ENCODE data around the gene ZFTA. TPM values are rescaled to one million over a fixed set of nuclear protein-coding genes. Genes with fewer than 3 reads are reported as not detected.

Gene ZFTA
- total RNA-seq (1 to 10 TPM; 2.1 to 3.6 (median 2.7) TPM), polyA plus RNA-seq (under 1 TPM; 0.04 to 0.15 TPM), total RNA-seq (5.4 reads per million, percentile 25 among the genes with 10 or more reads in this experiment)

DNA sequence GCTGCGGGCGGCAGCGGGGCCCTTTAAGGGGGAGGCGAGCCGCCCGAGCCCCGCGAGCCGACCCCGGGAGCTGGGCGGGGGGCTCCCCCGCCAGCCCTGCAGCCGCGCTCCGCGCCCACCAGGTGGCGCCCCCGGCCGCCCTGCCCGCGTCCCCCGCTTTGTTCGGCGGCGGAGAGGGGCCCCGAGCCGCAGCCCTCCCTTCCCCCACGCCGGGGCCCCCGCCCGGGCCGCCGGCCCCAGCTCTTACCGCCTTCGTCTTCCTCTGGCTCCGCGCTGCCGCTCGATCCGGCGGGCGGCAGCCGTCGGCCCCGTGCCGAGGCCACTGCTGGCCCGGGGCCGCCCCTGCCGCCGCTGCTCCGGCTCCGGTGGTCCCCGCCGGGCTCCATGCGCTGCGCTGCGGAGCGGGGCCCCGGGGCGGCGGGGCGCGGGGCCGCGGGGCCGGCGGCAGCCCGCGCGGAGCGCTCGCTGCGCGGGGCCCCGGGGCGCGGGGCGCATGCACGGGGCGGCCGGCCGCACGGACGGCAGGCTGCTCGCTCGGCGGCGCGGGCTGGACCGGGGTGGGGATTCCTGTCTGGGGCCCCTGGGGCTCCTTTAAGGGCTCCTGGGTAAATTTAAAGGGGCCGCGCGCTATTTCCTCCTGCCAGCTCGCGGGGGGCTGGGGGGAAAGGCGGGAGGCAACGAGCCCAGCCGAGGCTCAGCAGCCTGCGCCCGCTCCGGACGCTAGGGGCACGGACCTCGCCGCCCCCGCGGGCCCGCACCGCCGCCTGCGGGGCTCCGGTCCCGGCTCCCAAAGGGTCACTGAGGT is at the start of gene ZFTA:
TSS of gene ZFTA (minus strand) at position 539 of the 805 bp plus-strand sequence. CDS start at position 386, 153 bp downstream.
- intact Hi-C loops (cut with micrococcal nuclease) = loop anchor here (1.0 to 10.0 kb wide), 8 partner anchors 44 to 380 kb away; partner anchors contain the start of genes SPINDOC (in 2 of the 2), ATL3 (in 1 of the 2), COX8A (in 1 of the 2) and MARK2 (in 1 of the 2)
- H3K36me3 ChIP-seq (ENCODE audit: control insufficient read depth in 2 of 3, insufficient read depth in 3 of 3, low read length in 3 of 3) = no peaks in the 10 kb centered on the region
- H3K27me3 ChIP-seq (ENCODE audit: control insufficient read depth in 2 of 2, insufficient read depth in 2 of 2, low read length in 2 of 2) = peaks cover 0 to 9% of the 10 kb centered on the region in 2 donors
- Mint-ChIP-seq H3K27me3 (peaks cover 0 to 35% (median 9%) of the 10 kb centered on the region in 5 donors), H3K9me3 (peaks cover 0 to 2% (median 0%) of the 10 kb centered on the region in 11 donors), H3K36me3 (peaks cover 0 to 4% (median 0%) of the 10 kb centered on the region in 5 donors), H3K27ac (peak within 1 kb of the TSS; percentile 34 to 94 (median 83)), H3K4me1 (peaks cover 6 to 14% (median 8%) of the 10 kb centered on the region in 7 donors), H3K4me3 (peak within 1 kb of the TSS; percentile 87 to 99 (median 92))
- peak within 1 kb of the TSS; percentile 77 for H3K4me3 ChIP-seq (ENCODE audit: low read length)
- ChIA-PET POLR2A (interaction anchor here (0.6 to 1.0 kb wide), 4 partner anchors 36 to 200 kb away, joined by 3 to 6 read pairs (median 3); no protein-coding TSS in a partner anchor), CTCF (interaction anchor here (0.6 to 1.7 kb wide), 6 partner anchors 70 to 384 kb away, joined by 3 to 6 read pairs (median 3); partner anchors contain the start of gene MARK2)
- H3K4me1 ChIP-seq (ENCODE audit: control insufficient read depth in 2 of 2, insufficient read depth in 2 of 2, low read length in 2 of 2) = peaks cover 6 to 9% of the 10 kb centered on the region in 2 donors
- H3K9me3 ChIP-seq (ENCODE audit: control insufficient read depth in 2 of 3, low read length in 3 of 3) = no peaks in the 10 kb centered on the region
- peak; percentile 84 for ATAC-seq
- H3K27ac ChIP-seq (ENCODE audit: low read depth, low read length) = peak within 1 kb of the TSS; percentile 60
- DNase-seq = peak; percentile 34 to 79 (median 54)

DNA sequence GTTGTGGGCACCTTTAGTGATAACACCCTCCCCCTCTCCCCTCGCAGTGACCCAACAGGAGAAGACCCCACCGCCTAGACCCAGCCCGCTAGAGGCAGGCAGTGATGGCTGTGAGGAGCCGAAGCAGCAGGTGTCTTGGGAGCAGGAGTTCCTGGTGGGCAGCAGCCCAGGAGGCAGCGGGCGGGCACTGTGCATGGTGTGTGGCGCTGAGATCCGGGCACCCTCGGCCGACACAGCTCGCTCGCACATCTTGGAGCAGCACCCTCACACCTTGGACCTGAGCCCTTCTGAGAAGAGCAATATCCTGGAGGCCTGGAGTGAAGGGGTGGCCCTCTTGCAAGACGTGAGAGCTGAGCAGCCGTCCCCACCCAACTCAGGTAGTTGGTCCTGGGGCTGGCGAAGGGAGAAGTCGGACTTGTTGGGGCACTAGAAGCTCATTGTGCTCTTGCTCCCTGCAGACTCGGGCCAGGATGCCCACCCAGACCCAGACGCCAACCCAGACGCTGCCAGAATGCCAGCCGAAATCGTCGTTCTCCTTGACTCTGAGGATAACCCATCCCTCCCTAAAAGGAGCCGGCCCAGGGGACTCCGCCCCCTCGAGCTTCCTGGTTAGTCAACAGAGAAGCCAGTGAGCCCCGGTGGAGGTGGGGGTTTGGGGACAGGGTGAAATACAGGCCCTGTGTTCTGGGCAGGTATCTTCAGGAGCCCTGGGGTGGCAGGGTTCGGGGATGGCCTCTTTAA is 49.4 kb upstream of the ZFTA start:
- Mint-ChIP-seq H3K27me3 (no peaks in the 10 kb centered on the region), H3K4me1 (peaks cover 6 to 23% (median 15%) of the 10 kb centered on the region in 7 donors), H3K27ac (no peak overlapping the region), H3K36me3 (peaks cover 0 to 37% (median 25%) of the 10 kb centered on the region in 5 donors), H3K4me3 (no peak overlapping the region), H3K9me3 (peaks cover 0 to 2% (median 0%) of the 10 kb centered on the region in 11 donors)
- Histone ChIP-seq H3K4me1 (ENCODE audit: control insufficient read depth in 2 of 2, insufficient read depth in 2 of 2, low read length in 2 of 2) (peaks cover 0 to under 1% of the 10 kb centered on the region in 2 donors), H3K36me3 (ENCODE audit: control insufficient read depth in 2 of 3, insufficient read depth in 3 of 3, low read length in 3 of 3) (peaks cover 0 to 42% (median 7%) of the 10 kb centered on the region in 3 experiments), H3K9me3 (ENCODE audit: control insufficient read depth in 2 of 3, low read length in 3 of 3) (no peaks in the 10 kb centered on the region), H3K27me3 (ENCODE audit: control insufficient read depth in 2 of 2, insufficient read depth in 2 of 2, low read length in 2 of 2) (no peaks in the 10 kb centered on the region), H3K4me3 (ENCODE audit: low read length) (no peak overlapping the region), H3K27ac (ENCODE audit: low read depth, low read length) (no peak overlapping the region)
- ATAC-seq (no peak), DNase-seq (no peak)
- CTCF ChIA-PET = no interaction called here
- intact Hi-C loops (cut with micrococcal nuclease) = no loop called here
- POLR2A ChIA-PET = no interaction called here

DNA sequence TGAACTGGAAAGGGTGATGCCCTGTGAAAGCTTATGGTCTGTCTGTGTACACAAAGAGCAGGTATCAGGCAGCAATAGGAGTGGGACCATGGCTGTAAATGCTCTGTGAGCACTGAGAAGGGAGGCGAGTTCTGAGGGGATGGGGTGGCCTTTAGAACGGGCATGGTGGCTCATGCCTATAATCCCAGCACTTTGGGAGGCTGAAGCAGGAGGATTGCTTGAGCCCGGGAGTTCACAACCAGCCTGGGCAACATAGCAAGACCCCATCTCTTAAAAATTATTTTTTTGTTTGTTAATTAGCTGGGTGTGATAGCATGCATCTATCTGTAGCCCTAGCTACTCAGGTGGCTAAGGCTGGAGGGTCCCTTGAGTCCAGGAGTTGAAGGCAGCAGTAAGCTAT is 48.2 kb upstream of the ZFTA start:
- Histone ChIP-seq H3K9me3 (ENCODE audit: control insufficient read depth in 2 of 3, low read length in 3 of 3) (no peaks in the 10 kb centered on the region), H3K27me3 (ENCODE audit: control insufficient read depth in 2 of 2, insufficient read depth in 2 of 2, low read length in 2 of 2) (no peaks in the 10 kb centered on the region), H3K4me1 (ENCODE audit: control insufficient read depth in 2 of 2, insufficient read depth in 2 of 2, low read length in 2 of 2) (peaks cover 4 to 6% of the 10 kb centered on the region in 2 donors), H3K36me3 (ENCODE audit: control insufficient read depth in 2 of 3, insufficient read depth in 3 of 3, low read length in 3 of 3) (peaks cover 0 to 30% (median 7%) of the 10 kb centered on the region in 3 experiments), H3K27ac (ENCODE audit: low read depth, low read length) (no peak overlapping the region), H3K4me3 (ENCODE audit: low read length) (no peak overlapping the region)
- ATAC-seq (no peak), DNase-seq (no peak)
- peak overlapping the region in 1 of 9 donors; percentile 26 for H3K27ac Mint-ChIP-seq
- CTCF ChIA-PET = no interaction called here
- peaks cover 6 to 29% (median 21%) of the 10 kb centered on the region in 7 donors for H3K4me1 Mint-ChIP-seq
- no peaks in the 10 kb centered on the region for H3K27me3 Mint-ChIP-seq
- intact Hi-C loops (cut with micrococcal nuclease) = no loop called here
- H3K9me3 Mint-ChIP-seq = peaks cover 0 to 2% (median 0%) of the 10 kb centered on the region in 11 donors
- POLR2A ChIA-PET = interaction anchor here (0.6 kb wide), 1 partner anchor 101 kb away, joined by 5 read pairs; no protein-coding TSS in a partner anchor
- peaks cover 0 to 30% (median 19%) of the 10 kb centered on the region in 5 donors for H3K36me3 Mint-ChIP-seq
- no peak overlapping the region for H3K4me3 Mint-ChIP-seq

DNA sequence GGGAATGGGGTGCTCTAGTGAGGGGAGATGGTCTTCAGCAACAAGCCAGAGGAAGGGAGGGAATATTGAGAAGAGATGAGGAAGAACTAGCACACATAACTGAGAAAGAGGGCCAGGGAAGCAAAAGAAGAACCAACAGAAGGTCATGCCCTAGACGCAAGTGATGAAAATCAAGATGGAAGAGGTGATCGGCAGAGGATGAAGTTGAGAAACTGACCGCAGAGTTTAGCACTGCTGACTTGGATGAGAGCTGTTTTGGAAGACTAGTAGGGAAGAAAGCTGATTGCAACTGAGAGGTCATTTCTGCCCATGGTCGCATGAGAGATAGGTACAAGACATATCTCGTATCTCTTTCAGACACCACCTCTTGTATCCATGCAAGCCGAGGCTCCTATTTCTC is 47.6 kb upstream of the ZFTA start:
- Histone ChIP-seq H3K4me1 (ENCODE audit: control insufficient read depth in 2 of 2, insufficient read depth in 2 of 2, low read length in 2 of 2) (peaks cover 4 to 6% of the 10 kb centered on the region in 2 donors), H3K4me3 (ENCODE audit: low read length) (no peak overlapping the region), H3K9me3 (ENCODE audit: control insufficient read depth in 2 of 3, low read length in 3 of 3) (no peaks in the 10 kb centered on the region), H3K27me3 (ENCODE audit: control insufficient read depth in 2 of 2, insufficient read depth in 2 of 2, low read length in 2 of 2) (no peaks in the 10 kb centered on the region), H3K36me3 (ENCODE audit: control insufficient read depth in 2 of 3, insufficient read depth in 3 of 3, low read length in 3 of 3) (peaks cover 0 to 24% (median 4%) of the 10 kb centered on the region in 3 experiments), H3K27ac (ENCODE audit: low read depth, low read length) (no peak overlapping the region)
- peaks cover 0 to 1% (median 0%) of the 10 kb centered on the region in 11 donors for H3K9me3 Mint-ChIP-seq
- DNase-seq (no peak), ATAC-seq (no peak)
- POLR2A ChIA-PET = interaction anchor here (0.7 kb wide), 1 partner anchor 116 kb away, joined by 5 read pairs; no protein-coding TSS in a partner anchor
- H3K36me3 Mint-ChIP-seq = peaks cover 0 to 27% (median 16%) of the 10 kb centered on the region in 5 donors
- peak overlapping the region in 2 of 9 donors; percentile 39 to 66 for H3K27ac Mint-ChIP-seq
- peaks cover 6 to 29% (median 21%) of the 10 kb centered on the region in 7 donors for H3K4me1 Mint-ChIP-seq
- H3K4me3 Mint-ChIP-seq = no peak overlapping the region
- CTCF ChIA-PET = no interaction called here
- intact Hi-C loops (cut with micrococcal nuclease) = no loop called here
- no peaks in the 10 kb centered on the region for H3K27me3 Mint-ChIP-seq

DNA sequence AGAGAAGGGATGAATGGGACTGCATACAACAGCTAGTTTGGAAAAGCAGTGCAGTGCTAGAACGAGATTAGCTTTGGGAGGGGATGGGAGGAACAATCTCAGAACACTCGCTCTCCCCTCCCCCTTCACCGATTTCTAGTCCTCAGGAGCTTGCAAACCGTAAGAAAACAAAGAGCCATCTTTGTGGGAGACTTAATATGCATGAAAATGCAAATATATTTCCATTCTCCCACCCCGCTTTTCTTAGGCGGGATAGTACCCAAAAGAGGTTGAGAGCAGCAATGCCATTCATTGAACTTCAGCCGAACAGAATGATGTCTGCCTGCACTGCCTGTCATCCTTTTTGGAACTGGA is 45.8 kb upstream of the ZFTA start:
- CTCF ChIA-PET = no interaction called here
- no peaks in the 10 kb centered on the region for H3K9me3 Mint-ChIP-seq
- peak overlapping the region; percentile 69 for H3K27ac ChIP-seq (ENCODE audit: low read depth, low read length)
- H3K4me3 ChIP-seq (ENCODE audit: low read length) = peak overlapping the region; percentile 65
- peak overlapping the region; percentile 51 to 86 (median 78) for H3K4me3 Mint-ChIP-seq
- DNase-seq (peak in 1 of 9 donors; percentile 6), ATAC-seq (no peak)
- H3K27me3 Mint-ChIP-seq = no peaks in the 10 kb centered on the region
- H3K27ac Mint-ChIP-seq = peak overlapping the region in 4 of 9 donors; percentile 6 to 63 (median 39)
- peaks cover 0 to 15% (median 0%) of the 10 kb centered on the region in 3 experiments for H3K36me3 ChIP-seq (ENCODE audit: control insufficient read depth in 2 of 3, insufficient read depth in 3 of 3, low read length in 3 of 3)
- H3K36me3 Mint-ChIP-seq = peaks cover 0 to 16% (median 9%) of the 10 kb centered on the region in 5 donors
- intact Hi-C loops (cut with micrococcal nuclease) = loop anchor here (5.0 kb wide), 3 partner anchors 47 to 142 kb away; partner anchors contain the start of genes ATL3 (in 1 of the 2), RTN3 (in 1 of the 2) and ZFTA (in 1 of the 2)
- H3K4me1 Mint-ChIP-seq = peaks cover 6 to 32% (median 21%) of the 10 kb centered on the region in 7 donors
- POLR2A ChIA-PET = no interaction called here
- H3K9me3 ChIP-seq (ENCODE audit: control insufficient read depth in 2 of 3, low read length in 3 of 3) = no peaks in the 10 kb centered on the region
- peaks cover 4 to 6% of the 10 kb centered on the region in 2 donors for H3K4me1 ChIP-seq (ENCODE audit: control insufficient read depth in 2 of 2, insufficient read depth in 2 of 2, low read length in 2 of 2)
- H3K27me3 ChIP-seq (ENCODE audit: control insufficient read depth in 2 of 2, insufficient read depth in 2 of 2, low read length in 2 of 2) = no peaks in the 10 kb centered on the region

Measured in naive thymus-derived CD4-positive, alpha-beta T cell (primary cell).